Measurements from ENCODE around the gene MPG. TPM values are rescaled to one million over a fixed set of nuclear protein-coding genes. Genes with fewer than 3 reads are reported as not detected.

The MPG gene
- total RNA-seq, 5 donors from 2014 or later (not counting 1 experiment from before 2014, with no cell fraction given) = 18.3 to 48.2 (median 38.7) TPM

- ChIA-PET POLR2A (no interaction called here), CTCF (no interaction called here)
- Mint-ChIP-seq H3K27me3 (no peaks in the 10 kb centered on the region), H3K4me1 (peaks cover 21 to 27% (median 22%) of the 10 kb centered on the region in 3 donors), H3K4me3 (peak overlapping the region in 2 of 3 donors; percentile 42 to 97), H3K36me3 (peaks cover 13% of the 10 kb centered on the region), H3K9me3 (no peaks in the 10 kb centered on the region), H3K27ac (no peak overlapping the region)
- Histone ChIP-seq H3K4me1 (ENCODE audit: control insufficient read depth in 1 of 2, extremely low read depth in 1 of 2, insufficient read depth in 2 of 2, low read length in 2 of 2) (peaks cover 7 to 29% of the 10 kb centered on the region in 2 experiments), H3K9me3 (no peaks in the 10 kb centered on the region), H3K36me3 (ENCODE audit: control insufficient read depth in 2 of 2, extremely low read depth in 1 of 2, insufficient read depth in 1 of 2, low read length in 1 of 2) (peaks cover 14 to 22% of the 10 kb centered on the region in 2 donors), H3K27ac (ENCODE audit: low read length) (no peak overlapping the region), H3K27me3 (replicated peaks in 1 of 2; ENCODE audit: control insufficient read depth in 2 of 2, extremely low read depth in 1 of 2, insufficient read depth in 2 of 2, low read length in 1 of 2) (peaks cover 0 to 5% of the 10 kb centered on the region in 2 experiments), H3K4me3 (ENCODE audit: control insufficient read depth in 1 of 2, extremely low read depth in 1 of 2, low read length in 1 of 2) (no peak overlapping the region)
- no peak for DNase-seq
- WGBS (ENCODE audit: insufficient coverage) = 88% methylated on average over 9 of the region's 11 CpGs
- no peak for ATAC-seq (replicated peaks in 1 of 4)
Observed at GRCh38 chr16:55571-56136, 22.4 kb upstream of the MPG start.

- Histone ChIP-seq H3K4me3 (ENCODE audit: control insufficient read depth in 1 of 2, extremely low read depth in 1 of 2, low read length in 1 of 2) (no peak overlapping the region), H3K9me3 (no peaks in the 10 kb centered on the region), H3K27me3 (replicated peaks in 1 of 2; ENCODE audit: control insufficient read depth in 2 of 2, extremely low read depth in 1 of 2, insufficient read depth in 2 of 2, low read length in 1 of 2) (peaks cover 0 to 5% of the 10 kb centered on the region in 2 experiments), H3K27ac (ENCODE audit: low read length) (no peak overlapping the region), H3K36me3 (ENCODE audit: control insufficient read depth in 2 of 2, extremely low read depth in 1 of 2, insufficient read depth in 1 of 2, low read length in 1 of 2) (peaks cover 14 to 15% of the 10 kb centered on the region in 2 donors), H3K4me1 (ENCODE audit: control insufficient read depth in 1 of 2, extremely low read depth in 1 of 2, insufficient read depth in 2 of 2, low read length in 2 of 2) (peaks cover 6 to 23% of the 10 kb centered on the region in 2 experiments)
- Mint-ChIP-seq H3K4me1 (peaks cover 13 to 20% (median 15%) of the 10 kb centered on the region in 3 donors), H3K36me3 (peaks cover 8% of the 10 kb centered on the region), H3K27me3 (no peaks in the 10 kb centered on the region), H3K27ac (no peak overlapping the region), H3K9me3 (no peaks in the 10 kb centered on the region), H3K4me3 (peak overlapping the region in 1 of 3 donors; percentile 42)
- ATAC-seq (replicated peaks in 1 of 4) (no peak), DNase-seq (no peak)
- 97% methylated on average over 16 of the region's 17 CpGs for WGBS (ENCODE audit: insufficient coverage)
- ChIA-PET POLR2A (no interaction called here), CTCF (no interaction called here)
Observed at GRCh38 chr16:56231-56927, 21.6 kb upstream of the MPG start.

- Mint-ChIP-seq H3K4me1 (peaks cover 4 to 13% (median 9%) of the 10 kb centered on the region in 3 donors), H3K27ac (no peak overlapping the region), H3K36me3 (peaks cover 8% of the 10 kb centered on the region), H3K9me3 (no peaks in the 10 kb centered on the region), H3K27me3 (no peaks in the 10 kb centered on the region), H3K4me3 (no peak overlapping the region)
- peaks cover 14% of the 10 kb centered on the region in 2 donors for H3K36me3 ChIP-seq (ENCODE audit: control insufficient read depth in 2 of 2, extremely low read depth in 1 of 2, insufficient read depth in 1 of 2, low read length in 1 of 2)
- no peak for ATAC-seq (replicated peaks in 1 of 4)
- ChIA-PET POLR2A (no interaction called here), CTCF (no interaction called here)
- H3K27me3 ChIP-seq (replicated peaks in 1 of 2; ENCODE audit: control insufficient read depth in 2 of 2, extremely low read depth in 1 of 2, insufficient read depth in 2 of 2, low read length in 1 of 2) = peaks cover 0 to 9% of the 10 kb centered on the region in 2 experiments
- H3K9me3 ChIP-seq = no peaks in the 10 kb centered on the region
- no peak overlapping the region for H3K27ac ChIP-seq (ENCODE audit: low read length)
- H3K4me1 ChIP-seq (ENCODE audit: control insufficient read depth in 1 of 2, extremely low read depth in 1 of 2, insufficient read depth in 2 of 2, low read length in 2 of 2) = peaks cover 5 to 9% of the 10 kb centered on the region in 2 experiments
- H3K4me3 ChIP-seq (ENCODE audit: control insufficient read depth in 1 of 2, extremely low read depth in 1 of 2, low read length in 1 of 2) = no peak overlapping the region
- WGBS (ENCODE audit: insufficient coverage) = 92% methylated on average over 5 of the region's 8 CpGs
- no peak for DNase-seq
Observed at GRCh38 chr16:57711-58110, 20.3 kb upstream of the MPG start.

GRCh38 chr16:58491-59439, 19.3 kb upstream of the MPG start:
- Mint-ChIP-seq H3K36me3 (peaks cover 6% of the 10 kb centered on the region), H3K27me3 (no peaks in the 10 kb centered on the region), H3K4me3 (no peak overlapping the region), H3K4me1 (peaks cover 0 to 8% (median 4%) of the 10 kb centered on the region in 3 donors), H3K9me3 (no peaks in the 10 kb centered on the region), H3K27ac (no peak overlapping the region)
- DNase-seq = no peak
- ChIA-PET POLR2A (no interaction called here), CTCF (interaction anchor here in 1 of 2 donors (0.6 kb wide), 1 partner anchor 758 kb away, joined by 7 read pairs; no protein-coding TSS in a partner anchor)
- WGBS (ENCODE audit: insufficient coverage) = 80% methylated on average over 25 of the region's 29 CpGs
- peaks cover 2 to 6% of the 10 kb centered on the region in 2 experiments for H3K4me1 ChIP-seq (ENCODE audit: control insufficient read depth in 1 of 2, extremely low read depth in 1 of 2, insufficient read depth in 2 of 2, low read length in 2 of 2)
- ATAC-seq (replicated peaks in 1 of 4) = no peak
- H3K27me3 ChIP-seq (replicated peaks in 1 of 2; ENCODE audit: control insufficient read depth in 2 of 2, extremely low read depth in 1 of 2, insufficient read depth in 2 of 2, low read length in 1 of 2) = peaks cover 0 to 12% of the 10 kb centered on the region in 2 experiments
- peaks cover 14% of the 10 kb centered on the region in 2 donors for H3K36me3 ChIP-seq (ENCODE audit: control insufficient read depth in 2 of 2, extremely low read depth in 1 of 2, insufficient read depth in 1 of 2, low read length in 1 of 2)
- H3K27ac ChIP-seq (ENCODE audit: low read length) = no peak overlapping the region
- no peaks in the 10 kb centered on the region for H3K9me3 ChIP-seq
- no peak overlapping the region for H3K4me3 ChIP-seq (ENCODE audit: control insufficient read depth in 1 of 2, extremely low read depth in 1 of 2, low read length in 1 of 2)

- Mint-ChIP-seq H3K9me3 (no peaks in the 10 kb centered on the region), H3K4me1 (peaks cover 0 to 4% (median 0%) of the 10 kb centered on the region in 3 donors), H3K27ac (no peak overlapping the region), H3K27me3 (no peaks in the 10 kb centered on the region), H3K4me3 (no peak overlapping the region), H3K36me3 (peaks cover 6% of the 10 kb centered on the region)
- H3K36me3 ChIP-seq (ENCODE audit: control insufficient read depth in 2 of 2, extremely low read depth in 1 of 2, insufficient read depth in 1 of 2, low read length in 1 of 2) = peaks cover 14% of the 10 kb centered on the region in 2 donors
- ATAC-seq (replicated peaks in 1 of 4) (no peak), DNase-seq (no peak)
- H3K27me3 ChIP-seq (replicated peaks in 1 of 2; ENCODE audit: control insufficient read depth in 2 of 2, extremely low read depth in 1 of 2, insufficient read depth in 2 of 2, low read length in 1 of 2) = peaks cover 0 to 12% of the 10 kb centered on the region in 2 experiments
- 94% methylated on average over 5 of the region's 14 CpGs for WGBS (ENCODE audit: insufficient coverage)
- POLR2A ChIA-PET = no interaction called here
- CTCF ChIA-PET = no interaction called here
- no peaks in the 10 kb centered on the region for H3K4me1 ChIP-seq (ENCODE audit: control insufficient read depth in 1 of 2, extremely low read depth in 1 of 2, insufficient read depth in 2 of 2, low read length in 2 of 2)
- no peak overlapping the region for H3K27ac ChIP-seq (ENCODE audit: low read length)
- no peak overlapping the region for H3K4me3 ChIP-seq (ENCODE audit: control insufficient read depth in 1 of 2, extremely low read depth in 1 of 2, low read length in 1 of 2)
- no peaks in the 10 kb centered on the region for H3K9me3 ChIP-seq
Observed at GRCh38 chr16:59440-60059, 18.5 kb upstream of the MPG start.

GRCh38 chr16:60166-60565, 17.9 kb upstream of the MPG start:
- no peaks in the 10 kb centered on the region for H3K4me1 ChIP-seq (ENCODE audit: control insufficient read depth in 1 of 2, extremely low read depth in 1 of 2, insufficient read depth in 2 of 2, low read length in 2 of 2)
- peaks cover 14% of the 10 kb centered on the region in 2 donors for H3K36me3 ChIP-seq (ENCODE audit: control insufficient read depth in 2 of 2, extremely low read depth in 1 of 2, insufficient read depth in 1 of 2, low read length in 1 of 2)
- Mint-ChIP-seq H3K4me3 (no peak overlapping the region), H3K27ac (no peak overlapping the region), H3K36me3 (peaks cover 6% of the 10 kb centered on the region), H3K9me3 (no peaks in the 10 kb centered on the region), H3K27me3 (no peaks in the 10 kb centered on the region), H3K4me1 (peaks cover 0 to 1% (median 0%) of the 10 kb centered on the region in 3 donors)
- H3K9me3 ChIP-seq = no peaks in the 10 kb centered on the region
- no peak for ATAC-seq (replicated peaks in 1 of 4)
- CTCF ChIA-PET = no interaction called here
- no peak overlapping the region for H3K4me3 ChIP-seq (ENCODE audit: control insufficient read depth in 1 of 2, extremely low read depth in 1 of 2, low read length in 1 of 2)
- POLR2A ChIA-PET = no interaction called here
- H3K27ac ChIP-seq (ENCODE audit: low read length) = no peak overlapping the region
- WGBS (ENCODE audit: insufficient coverage) = 86% methylated on average over 5 of the region's 11 CpGs
- peaks cover 0 to 12% of the 10 kb centered on the region in 2 experiments for H3K27me3 ChIP-seq (replicated peaks in 1 of 2; ENCODE audit: control insufficient read depth in 2 of 2, extremely low read depth in 1 of 2, insufficient read depth in 2 of 2, low read length in 1 of 2)
- DNase-seq = no peak
